Cardiac muscle cell (in vitro differentiated cells and primary cell): ENCODE measurements around the gene CNIH3. TPM values are rescaled to one million over a fixed set of nuclear protein-coding genes. Genes with fewer than 3 reads are reported as not detected.

ENCODE experiments used
- DNase-seq, 2 donors: peaks; one replicate each; pipeline versions ENCODE4 v3.0.0 to v3.0.0-alpha.2; 2010 to 2017; ENCODE audit warnings: low read depth in 1 of 2, low spot score in 1 of 2
- H3K27ac ChIP-seq: fragments of 200-600 bp; sonication (generic); 2 replicates; pipeline ENCODE4 v1.5.1; 2016
- H3K27me3 ChIP-seq: fragments of 200-600 bp; sonication (generic); 2 replicates; pipeline ENCODE4 v1.6.0; 2016; ENCODE audit warnings: control low read depth
- H3K36me3 ChIP-seq: fragments of 200-600 bp; sonication (generic); 2 replicates; pipeline ENCODE4 v1.5.1; 2016; ENCODE audit warnings: control low read depth
- H3K4me1 ChIP-seq: fragments of 200-600 bp; sonication (generic); 2 replicates; pipeline ENCODE4 v1.8.1; 2017; ENCODE audit warnings: low read depth, mild to moderate bottlenecking, mixed run types
- H3K4me3 ChIP-seq: fragments of 200-600 bp; sonication (generic); 2 replicates; pipeline ENCODE4 v1.5.1; 2016; ENCODE audit warnings: mild to moderate bottlenecking
- H3K9me3 ChIP-seq: fragments of 200-600 bp; sonication (generic); 2 replicates; pipeline ENCODE4 v1.5.1; 2017; ENCODE audit warnings: low read depth, mild to moderate bottlenecking, control low read depth
- CTCF ChIP-seq: IDR thresholded peaks from 2 replicates; pipeline ENCODE4 v1.5.1; 2012; ENCODE audit warnings: low read depth, mild to moderate bottlenecking, low read length
- polyA plus RNA-seq: library from polyadenylated mRNA; unstranded; fragments of >200 nt; fragmentation: Nextera tagmentation; extraction: Ambion mirVana; gene quantifications from 2 replicates; pipeline ENCODE4 v1.2.1, GENCODE V29; 2016
- total RNA-seq: library from RNA; depleted of rRNA; stranded (reverse); fragments of >200 nt; gene quantifications from 2 replicates; pipeline ENCODE4 v1.2.3, GENCODE V29; 2016

Gene CNIH3
- total and polyA plus RNA-seq, 2 experiments from 2014 or later, result 3.2 to 4.2 TPM

DNA sequence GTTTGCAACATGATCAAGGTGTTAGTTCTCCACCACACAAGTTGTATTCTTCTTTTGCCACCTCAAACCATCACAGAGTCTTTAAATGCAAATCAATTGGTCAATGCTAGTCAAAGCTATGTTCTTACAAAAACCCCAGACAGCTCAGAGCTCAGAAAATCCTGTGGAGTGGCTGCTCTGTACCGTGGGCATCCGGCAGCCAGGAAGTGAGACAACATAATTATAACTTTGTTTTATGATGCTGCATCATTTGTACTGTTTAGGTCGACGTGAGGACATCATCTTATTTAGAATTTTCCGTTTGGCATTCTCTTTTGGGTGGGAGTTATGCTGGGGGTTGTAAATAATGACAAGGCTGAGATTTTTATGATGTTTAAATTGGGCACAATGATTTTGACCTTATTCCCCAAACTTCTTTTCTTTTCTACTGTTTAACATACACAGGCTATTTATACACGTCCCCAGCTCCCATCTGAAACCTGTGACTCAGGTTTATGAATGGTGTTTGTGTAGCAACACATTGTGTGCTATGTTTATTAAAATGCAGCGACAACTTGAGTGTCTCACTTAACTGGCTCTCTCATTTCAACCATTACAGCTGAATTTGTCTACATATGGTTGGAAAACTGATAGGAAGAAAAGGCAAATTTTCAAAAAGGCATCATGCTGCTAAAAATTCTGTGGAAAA is 124.0 kb downstream of the CNIH3 start:
- no peaks in the 10 kb centered on the region for H3K36me3 ChIP-seq
- H3K27me3 ChIP-seq, result no peaks in the 10 kb centered on the region
- no peaks in the 10 kb centered on the region for H3K9me3 ChIP-seq
- H3K4me1 ChIP-seq, result no peaks in the 10 kb centered on the region
- DNase-seq, result no peak
- no peak for TF ChIP-seq CTCF
- H3K27ac ChIP-seq, result no peak overlapping the region
- H3K4me3 ChIP-seq, result no peak overlapping the region

GRCh38 chr1:224740685-224741052 is 124.6 kb downstream of the CNIH3 start:
- Histone ChIP-seq H3K27ac (no peak overlapping the region), H3K9me3 (no peaks in the 10 kb centered on the region), H3K4me1 (no peaks in the 10 kb centered on the region), H3K27me3 (no peaks in the 10 kb centered on the region), H3K4me3 (no peak overlapping the region), H3K36me3 (no peaks in the 10 kb centered on the region)
- no peak for TF ChIP-seq CTCF
- DNase-seq, result no peak

DNA sequence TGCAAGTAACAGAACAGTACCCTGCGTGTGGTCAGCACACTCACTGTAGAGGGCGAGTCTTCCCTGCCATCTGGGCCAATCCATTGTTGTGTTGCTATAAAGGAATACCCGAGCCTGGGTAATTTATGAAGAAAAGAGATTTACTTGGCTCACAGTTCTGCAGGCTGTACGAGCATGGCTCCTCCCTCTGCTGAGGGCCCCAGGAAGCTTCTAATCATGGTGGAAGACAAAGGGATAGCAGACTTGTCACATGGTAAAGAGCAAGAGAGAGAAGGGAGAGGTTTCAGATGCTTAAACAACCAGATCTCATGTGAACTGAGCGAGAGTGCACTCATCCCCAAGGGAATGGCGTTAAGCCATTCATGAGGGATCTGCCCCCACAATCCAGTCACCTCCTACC is 126.2 kb downstream of the CNIH3 start:
- Histone ChIP-seq H3K9me3 (no peaks in the 10 kb centered on the region), H3K36me3 (no peaks in the 10 kb centered on the region), H3K4me1 (no peaks in the 10 kb centered on the region), H3K27me3 (no peaks in the 10 kb centered on the region), H3K4me3 (no peak overlapping the region), H3K27ac (no peak overlapping the region)
- TF ChIP-seq CTCF, result no peak
- no peak for DNase-seq

DNA sequence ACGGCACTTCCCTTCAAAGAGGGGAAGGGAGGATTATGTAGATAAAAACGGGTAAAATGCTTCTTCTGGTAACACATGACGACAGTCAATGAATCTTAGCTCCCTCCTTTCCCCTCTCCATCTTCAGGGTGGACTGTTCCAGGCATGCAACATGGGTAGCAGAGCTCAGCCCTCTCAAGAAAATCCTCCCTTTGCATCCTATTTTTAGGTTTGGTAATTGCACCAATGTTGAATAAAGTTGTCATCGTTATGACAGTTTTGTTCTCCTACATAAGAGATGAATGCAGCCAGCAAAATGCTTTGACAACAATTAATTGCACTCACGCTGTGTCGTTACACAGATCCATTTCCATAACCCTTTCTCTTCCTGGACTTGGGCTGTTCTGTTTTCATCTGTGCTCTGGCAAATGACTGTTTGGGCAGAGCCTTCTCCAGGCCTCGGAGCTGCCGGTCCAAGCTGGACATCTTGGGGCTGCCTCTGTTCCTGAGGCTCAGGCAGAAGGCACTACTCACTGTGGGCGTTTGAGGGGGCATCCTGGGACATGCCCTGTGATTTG is 127.6 kb downstream of the CNIH3 start:
- no peaks in the 10 kb centered on the region for H3K9me3 ChIP-seq
- H3K36me3 ChIP-seq, result no peaks in the 10 kb centered on the region
- no peak for DNase-seq
- no peaks in the 10 kb centered on the region for H3K4me1 ChIP-seq
- TF ChIP-seq CTCF, result no peak
- H3K27me3 ChIP-seq, result no peaks in the 10 kb centered on the region
- no peak overlapping the region for H3K4me3 ChIP-seq
- no peak overlapping the region for H3K27ac ChIP-seq

GRCh38 chr1:224744521-224744920 is 128.4 kb downstream of the CNIH3 start:
- DNase-seq, result no peak
- Histone ChIP-seq H3K4me1 (no peaks in the 10 kb centered on the region), H3K27ac (no peak overlapping the region), H3K27me3 (no peaks in the 10 kb centered on the region), H3K9me3 (no peaks in the 10 kb centered on the region), H3K4me3 (no peak overlapping the region), H3K36me3 (no peaks in the 10 kb centered on the region)
- no peak for TF ChIP-seq CTCF
